COLO668 (cell line): ENCODE results near the gene VTI1A.
"Not testable (repeated sequence)": the region's sequence is repeated elsewhere in the genome, so short reads cannot be mapped to it uniquely, and the experiment has no call there.

Experiments
- DNase-seq: peaks from one replicate; lab custom pipeline; 2025; ENCODE audit not compliant: unreplicated experiment; lab: John Stamatoyannopoulos, UW

Gene VTI1A

GRCh38 chr10:112713411-112713810 is 266.4 kb downstream of the VTI1A start:
- no peak for DNase-seq

GRCh38 chr10:112715581-112715980 is 268.6 kb downstream of the VTI1A start:
- DNase-seq, result no peak

- no peak for DNase-seq
Observed at GRCh38 chr10:112716076-112716475, 269.1 kb downstream of the VTI1A start.

- no peak for DNase-seq
Observed at GRCh38 chr10:112716924-112717413, 270.0 kb downstream of the VTI1A start.

GRCh38 chr10:112720178-112720577 is 273.2 kb downstream of the VTI1A start:
- no peak for DNase-seq

- peak; percentile 4 for DNase-seq
Observed at GRCh38 chr10:112721080-112721698, 274.2 kb downstream of the VTI1A start.

GRCh38 chr10:112722758-112723157 is 275.7 kb downstream of the VTI1A start:
- DNase-seq, result no peak

GRCh38 chr10:112723876-112724275 is 276.9 kb downstream of the VTI1A start:
- DNase-seq, result no peak

GRCh38 chr10:112724404-112724991 is 277.5 kb downstream of the VTI1A start:
- DNase-seq, result no peak

- no peak for DNase-seq
Observed at GRCh38 chr10:112728118-112728883, 281.3 kb downstream of the VTI1A start.

- no peak for DNase-seq
Observed at GRCh38 chr10:112728997-112729396, 282.0 kb downstream of the VTI1A start.

- not testable (repeated sequence) for DNase-seq
Observed at GRCh38 chr10:112731450-112731849, 284.4 kb downstream of the VTI1A start.

- DNase-seq, result peak; percentile 10
Observed at GRCh38 chr10:112732277-112732921, 285.4 kb downstream of the VTI1A start.

- DNase-seq, result no peak
Observed at GRCh38 chr10:112735041-112735695, 288.2 kb downstream of the VTI1A start.

- no peak for DNase-seq
Observed at GRCh38 chr10:112738606-112739591, 291.9 kb downstream of the VTI1A start.

- no peak for DNase-seq
Observed at GRCh38 chr10:112739592-112740353, 292.8 kb downstream of the VTI1A start.

- DNase-seq, result peak; percentile 2
Observed at GRCh38 chr10:112741830-112742402, 294.9 kb downstream of the VTI1A start.

GRCh38 chr10:112744181-112745096 is 297.4 kb downstream of the VTI1A start:
- DNase-seq, result no peak
